Endodermal cell (in vitro differentiated cells): Measurements from ENCODE around the gene ATP8B4. TPM values are rescaled to one million over a fixed set of nuclear protein-coding genes. Genes with fewer than 3 reads are reported as not detected.

ENCODE experiments used
- DNase-seq: peaks from one replicate; pipeline ENCODE4 v3.0.0-alpha.2; 2017
- H3K27ac ChIP-seq: 2 replicates; pipeline ENCODE4 v1.5.1; 2013; ENCODE audit warnings: mild to moderate bottlenecking, low read depth, low read length, moderate library complexity
- H3K27me3 ChIP-seq: 2 replicates; pipeline ENCODE4 v1.6.1; 2013; ENCODE audit warnings: mild to moderate bottlenecking, low read length, moderate library complexity; ENCODE audit not compliant: insufficient read depth, control insufficient read depth, poor library complexity, severe bottlenecking
- H3K36me3 ChIP-seq: 2 replicates; pipeline ENCODE4 v1.7.0; 2013; ENCODE audit warnings: mild to moderate bottlenecking, low read length, moderate library complexity; ENCODE audit not compliant: control insufficient read depth, insufficient read depth
- H3K4me1 ChIP-seq: one replicate; pipeline ENCODE4 v1.7.0; 2013; ENCODE audit warnings: low read length; ENCODE audit not compliant: control insufficient read depth, insufficient read depth
- H3K4me3 ChIP-seq: 2 replicates; pipeline ENCODE4 v1.5.1; 2013; ENCODE audit warnings: mild to moderate bottlenecking, low read length, moderate library complexity
- H3K9ac ChIP-seq: 2 replicates; pipeline ENCODE4 v1.6.1; 2013; ENCODE audit warnings: mild to moderate bottlenecking, low read length, moderate library complexity; ENCODE audit not compliant: poor library complexity, severe bottlenecking; ENCODE audit errors: extremely low read depth
- H3K9me3 ChIP-seq: 2 replicates; pipeline ENCODE4 v1.6.1; 2013; ENCODE audit warnings: mild to moderate bottlenecking, low read length, moderate library complexity; ENCODE audit not compliant: control insufficient read depth
- H3K27ac Mint-ChIP-seq: 2 replicates; pipeline ENCODE4 v1.8.0; 2020; ENCODE audit warnings: mixed read lengths
- H3K27me3 Mint-ChIP-seq: 2 replicates; pipeline ENCODE4 v1.8.0; 2021; ENCODE audit warnings: mild to moderate bottlenecking, mixed read lengths; ENCODE audit not compliant: insufficient read depth
- H3K36me3 Mint-ChIP-seq: 2 replicates; pipeline ENCODE4 v1.8.0; 2020; ENCODE audit warnings: low read depth, mixed read lengths
- H3K4me1 Mint-ChIP-seq: 2 replicates; pipeline ENCODE4 v1.8.0; 2020; ENCODE audit warnings: mixed read lengths
- H3K4me3 Mint-ChIP-seq: 2 replicates; pipeline ENCODE4 v1.8.0; 2020; ENCODE audit warnings: mild to moderate bottlenecking, moderate library complexity, mixed read lengths
- H3K9me3 Mint-ChIP-seq: 2 replicates; pipeline ENCODE4 v1.8.0; 2020; ENCODE audit warnings: mild to moderate bottlenecking, mixed read lengths
- CTCF ChIP-seq: fragments of 200-600 bp; sonication (generic); conservative IDR thresholded peaks from 2 replicates; pipeline ENCODE4 v1.5.0; 2021; ENCODE audit warnings: antibody characterized with exemption, mild to moderate bottlenecking
- WGBS, 2 experiments: methylation state at CpG; one replicate each; pipeline versions ENCODE4 v1.1.5 to v1.1.7; 2013; ENCODE audit warnings: missing lambda C conversion rate in 2 of 2, mixed read lengths in 1 of 2; ENCODE audit not compliant: insufficient coverage in 1 of 2, insufficient read length in 1 of 2; 5-methylcytosine and 5-hydroxymethylcytosine counted together
- total RNA-seq, 2 donors: library from RNA; stranded (reverse); fragmentation: NEBNext Ultra II Directional in 1 of 2; extraction: Animal tissue kit (Norgen Biotek cat#: 25700) in 1 of 2; gene quantifications; 2 replicates in 1 of 2; 3 replicates in 1 of 2; pipeline ENCODE4 v1.2.1, GENCODE V29; 2021

ATP8B4 gene
- total RNA-seq, 2 donors from 2014 or later: 0.64 to 0.95 TPM

- no peaks in the 10 kb centered on the region for H3K9me3 ChIP-seq
These were observed 88.6 kb downstream of the ATP8B4 start for GRCh38 chr15:50030456-50030855.

GRCh38 chr15:50028326-50028725 is 90.7 kb downstream of the ATP8B4 start:
- Mint-ChIP-seq H3K36me3 (no peaks in the 10 kb centered on the region), H3K9me3 (no peaks in the 10 kb centered on the region), H3K4me3 (no peak overlapping the region), H3K27me3 (peaks cover 3% of the 10 kb centered on the region), H3K27ac (no peak overlapping the region), H3K4me1 (no peaks in the 10 kb centered on the region)
- no peak for DNase-seq
- Histone ChIP-seq H3K36me3 (no peaks in the 10 kb centered on the region), H3K27me3 (no peaks in the 10 kb centered on the region), H3K4me3 (no peak overlapping the region), H3K4me1 (no peaks in the 10 kb centered on the region), H3K9ac (no peak overlapping the region), H3K27ac (no peak overlapping the region), H3K9me3 (no peaks in the 10 kb centered on the region)
- TF ChIP-seq CTCF: no peak

More at GRCh38 chr15:50030456-50030855, 88.6 kb downstream of the ATP8B4 start:
- Mint-ChIP-seq H3K27ac (no peak overlapping the region), H3K9me3 (no peaks in the 10 kb centered on the region), H3K27me3 (peaks cover 3% of the 10 kb centered on the region), H3K4me3 (no peak overlapping the region), H3K36me3 (no peaks in the 10 kb centered on the region), H3K4me1 (no peaks in the 10 kb centered on the region)
- H3K4me1 ChIP-seq: no peaks in the 10 kb centered on the region
- no peak overlapping the region for H3K4me3 ChIP-seq
- no peak overlapping the region for H3K9ac ChIP-seq
- H3K27ac ChIP-seq: no peak overlapping the region
- TF ChIP-seq CTCF: no peak
- no peaks in the 10 kb centered on the region for H3K27me3 ChIP-seq
- no peaks in the 10 kb centered on the region for H3K36me3 ChIP-seq
- no peak for DNase-seq

- no peak overlapping the region for H3K27ac Mint-ChIP-seq
- H3K27ac ChIP-seq: no peak overlapping the region
- H3K36me3 ChIP-seq: no peaks in the 10 kb centered on the region
- WGBS, 2 experiments: 91 to 92% methylated on average over 4 of the region's 4 CpGs
- H3K27me3 Mint-ChIP-seq: peaks cover 3% of the 10 kb centered on the region
- H3K4me3 Mint-ChIP-seq: no peak overlapping the region
- H3K4me1 ChIP-seq: no peaks in the 10 kb centered on the region
- H3K27me3 ChIP-seq: no peaks in the 10 kb centered on the region
- H3K4me1 Mint-ChIP-seq: no peaks in the 10 kb centered on the region
- TF ChIP-seq CTCF: no peak
- H3K9me3 ChIP-seq: no peaks in the 10 kb centered on the region
- H3K36me3 Mint-ChIP-seq: no peaks in the 10 kb centered on the region
- no peak overlapping the region for H3K9ac ChIP-seq
- H3K9me3 Mint-ChIP-seq: no peaks in the 10 kb centered on the region
- H3K4me3 ChIP-seq: no peak overlapping the region
- no peak for DNase-seq
These were observed 94.8 kb downstream of the ATP8B4 start for GRCh38 chr15:50024281-50024680.
